GM12865 (cell line): ENCODE measurements around the gene KRT80.
A peak's percentile ranks its signal among the peaks of the same experiment; 100 is the strongest.

Source experiments
- DNase-seq: peaks from one replicate; pipeline ENCODE4 v3.0.0; 2010; ENCODE audit warnings: low read depth
- H3K4me3 ChIP-seq: 2 replicates; pipeline ENCODE4 v1.5.1; 2011; ENCODE audit warnings: mild to moderate bottlenecking, low read depth, low read length, control low read depth
- TF ChIP-seq, protein P1 (sequence below): IDR thresholded peaks from 2 replicates; pipeline ENCODE4 v1.5.1; 2011; ENCODE audit warnings: low read length, control low read depth, low read depth, inconsistent platforms; ENCODE audit not compliant: insufficient read depth; ENCODE audit errors: missing control alignments

Gene KRT80

DNA sequence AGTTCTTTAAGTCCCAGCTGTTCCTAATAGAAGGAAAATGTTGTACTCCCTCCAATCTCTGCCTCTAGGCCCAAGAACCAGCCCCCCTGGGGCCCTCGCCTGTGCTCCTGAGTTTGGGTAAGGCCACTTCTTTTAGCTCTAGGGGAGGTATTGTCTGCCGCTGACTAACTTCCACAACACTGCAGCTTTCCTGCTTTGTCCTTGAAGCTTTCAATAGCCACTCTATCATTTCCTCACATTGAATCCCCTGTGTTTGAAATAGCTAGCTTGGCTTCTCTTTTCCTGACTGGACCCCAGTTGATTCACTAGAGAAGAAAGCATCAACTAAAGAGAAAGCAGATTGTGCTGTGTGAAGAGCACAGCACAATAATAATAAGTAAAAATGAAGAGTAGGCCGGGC, 28.8 kb downstream of the KRT80 start:
- no peak for DNase-seq
- H3K4me3 ChIP-seq: no peak overlapping the region
- TF ChIP-seq, protein P1, sequence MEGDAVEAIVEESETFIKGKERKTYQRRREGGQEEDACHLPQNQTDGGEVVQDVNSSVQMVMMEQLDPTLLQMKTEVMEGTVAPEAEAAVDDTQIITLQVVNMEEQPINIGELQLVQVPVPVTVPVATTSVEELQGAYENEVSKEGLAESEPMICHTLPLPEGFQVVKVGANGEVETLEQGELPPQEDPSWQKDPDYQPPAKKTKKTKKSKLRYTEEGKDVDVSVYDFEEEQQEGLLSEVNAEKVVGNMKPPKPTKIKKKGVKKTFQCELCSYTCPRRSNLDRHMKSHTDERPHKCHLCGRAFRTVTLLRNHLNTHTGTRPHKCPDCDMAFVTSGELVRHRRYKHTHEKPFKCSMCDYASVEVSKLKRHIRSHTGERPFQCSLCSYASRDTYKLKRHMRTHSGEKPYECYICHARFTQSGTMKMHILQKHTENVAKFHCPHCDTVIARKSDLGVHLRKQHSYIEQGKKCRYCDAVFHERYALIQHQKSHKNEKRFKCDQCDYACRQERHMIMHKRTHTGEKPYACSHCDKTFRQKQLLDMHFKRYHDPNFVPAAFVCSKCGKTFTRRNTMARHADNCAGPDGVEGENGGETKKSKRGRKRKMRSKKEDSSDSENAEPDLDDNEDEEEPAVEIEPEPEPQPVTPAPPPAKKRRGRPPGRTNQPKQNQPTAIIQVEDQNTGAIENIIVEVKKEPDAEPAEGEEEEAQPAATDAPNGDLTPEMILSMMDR: no peak

DNA sequence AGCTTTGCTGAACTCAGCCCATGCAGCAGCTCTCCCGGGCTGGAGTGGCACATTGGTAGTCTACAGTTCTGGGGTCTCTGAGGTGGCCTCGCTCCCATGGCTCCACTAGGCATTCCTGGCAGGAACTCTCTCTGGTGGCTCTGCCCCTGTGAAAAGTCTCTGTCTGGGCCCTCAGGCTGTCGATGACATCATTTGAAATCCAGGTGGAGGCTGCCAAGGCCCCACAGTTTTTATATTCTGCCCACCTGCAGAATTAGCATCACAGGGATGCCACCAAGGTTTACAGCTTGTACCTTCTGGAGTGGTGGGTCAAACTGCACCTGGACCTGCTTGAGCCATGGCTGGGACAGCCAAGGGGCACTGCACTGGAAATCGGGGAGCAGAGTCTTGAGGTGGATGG, 31.6 kb downstream of the KRT80 start:
- no peak for DNase-seq
- TF ChIP-seq, protein P1: no peak
- H3K4me3 ChIP-seq: no peak overlapping the region

DNA sequence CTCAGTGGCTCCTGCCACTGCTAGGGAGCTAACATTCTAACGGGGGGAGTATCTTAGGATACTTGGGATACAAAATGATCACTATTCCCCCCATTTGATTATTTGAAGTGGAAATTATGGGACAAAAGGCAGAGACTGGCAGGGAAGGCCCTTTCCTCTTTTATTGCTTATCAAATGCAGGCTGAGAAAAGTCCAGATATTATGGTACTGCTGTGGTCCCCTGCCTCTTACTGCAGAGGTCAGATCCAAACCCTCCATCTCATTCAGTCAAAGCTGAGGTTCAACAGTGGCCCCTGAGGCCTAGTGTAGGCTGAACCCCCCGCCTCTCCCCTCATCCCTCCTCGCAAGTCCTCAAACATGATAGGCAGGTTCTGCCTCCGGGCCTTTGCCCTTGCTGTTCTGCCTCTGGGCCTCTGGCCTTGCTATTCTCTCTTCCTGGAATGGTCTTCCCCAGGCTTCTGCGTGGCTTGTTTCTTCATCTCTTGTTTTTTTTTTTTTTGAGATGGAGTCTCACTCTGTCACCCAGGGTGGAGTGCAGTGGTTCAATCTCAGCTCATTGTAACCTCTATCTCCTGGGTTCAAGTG, 34.2 kb downstream of the KRT80 start:
- H3K4me3 ChIP-seq: no peak overlapping the region
- TF ChIP-seq, protein P1: no peak

DNA sequence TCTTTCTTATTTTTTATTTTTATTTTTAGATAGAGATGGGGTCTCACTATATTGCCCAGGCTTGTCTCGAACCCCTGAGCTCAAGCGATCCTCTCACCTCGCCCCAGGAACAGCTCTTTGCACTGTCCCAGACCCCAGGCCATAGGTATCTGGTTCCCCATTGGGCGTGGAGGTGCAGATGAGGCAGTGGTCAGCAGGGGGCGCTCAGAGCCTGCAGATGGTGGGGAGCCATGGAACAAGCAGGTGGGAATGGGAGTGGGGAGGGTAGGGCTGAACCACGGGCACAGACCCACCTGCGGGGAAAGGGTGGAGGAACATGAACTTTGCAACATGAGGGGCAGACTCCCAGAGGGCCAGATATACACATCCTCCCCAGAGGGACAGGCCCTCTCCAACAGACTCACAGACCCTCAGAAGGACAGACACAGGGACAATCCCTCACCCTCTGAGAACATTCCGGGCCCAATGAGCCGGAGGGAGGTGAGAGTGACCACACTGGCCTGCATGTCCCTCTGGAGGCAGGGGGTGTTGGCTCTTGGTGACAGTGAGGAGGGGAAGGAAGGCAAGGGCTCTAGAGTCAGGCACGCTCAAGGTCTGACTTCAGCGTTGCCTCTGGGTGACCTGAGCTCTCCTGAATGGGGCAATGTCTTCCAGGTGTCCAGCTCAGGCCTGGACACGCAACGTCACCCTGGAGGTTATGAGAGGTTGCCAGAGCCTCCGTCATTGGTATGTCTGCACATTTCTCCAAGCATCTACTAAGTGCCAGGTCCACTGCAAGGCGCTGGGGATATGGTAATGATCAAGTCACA, 34.9 kb downstream of the KRT80 start:
- TF ChIP-seq, protein P1: peak; percentile 96
- peak; percentile 63 for DNase-seq
- H3K4me3 ChIP-seq: no peak overlapping the region

More for the DNA sequence above, 34.2 kb downstream of the KRT80 start:
- no peak for DNase-seq

DNA sequence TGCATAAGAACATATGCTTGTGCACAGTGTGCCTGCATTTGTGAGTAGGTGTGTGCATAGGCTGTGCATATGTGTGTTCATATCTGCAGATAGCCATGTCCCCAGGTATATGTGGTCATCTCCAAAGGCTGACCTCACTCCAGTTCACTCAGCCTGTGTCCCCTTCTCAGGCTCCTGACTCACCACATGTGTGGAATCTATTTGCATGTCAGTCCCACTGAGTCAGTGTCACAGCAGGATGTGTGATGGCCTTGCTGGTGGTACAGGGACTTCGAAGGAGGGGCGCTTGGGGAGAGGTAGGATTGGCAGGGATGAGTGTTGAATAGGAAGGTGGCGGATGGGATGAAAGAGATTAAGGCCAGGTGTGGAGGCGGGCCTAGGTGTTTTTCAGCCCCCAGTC, 35.5 kb downstream of the KRT80 start:
- H3K4me3 ChIP-seq: no peak overlapping the region
- DNase-seq: no peak

DNA sequence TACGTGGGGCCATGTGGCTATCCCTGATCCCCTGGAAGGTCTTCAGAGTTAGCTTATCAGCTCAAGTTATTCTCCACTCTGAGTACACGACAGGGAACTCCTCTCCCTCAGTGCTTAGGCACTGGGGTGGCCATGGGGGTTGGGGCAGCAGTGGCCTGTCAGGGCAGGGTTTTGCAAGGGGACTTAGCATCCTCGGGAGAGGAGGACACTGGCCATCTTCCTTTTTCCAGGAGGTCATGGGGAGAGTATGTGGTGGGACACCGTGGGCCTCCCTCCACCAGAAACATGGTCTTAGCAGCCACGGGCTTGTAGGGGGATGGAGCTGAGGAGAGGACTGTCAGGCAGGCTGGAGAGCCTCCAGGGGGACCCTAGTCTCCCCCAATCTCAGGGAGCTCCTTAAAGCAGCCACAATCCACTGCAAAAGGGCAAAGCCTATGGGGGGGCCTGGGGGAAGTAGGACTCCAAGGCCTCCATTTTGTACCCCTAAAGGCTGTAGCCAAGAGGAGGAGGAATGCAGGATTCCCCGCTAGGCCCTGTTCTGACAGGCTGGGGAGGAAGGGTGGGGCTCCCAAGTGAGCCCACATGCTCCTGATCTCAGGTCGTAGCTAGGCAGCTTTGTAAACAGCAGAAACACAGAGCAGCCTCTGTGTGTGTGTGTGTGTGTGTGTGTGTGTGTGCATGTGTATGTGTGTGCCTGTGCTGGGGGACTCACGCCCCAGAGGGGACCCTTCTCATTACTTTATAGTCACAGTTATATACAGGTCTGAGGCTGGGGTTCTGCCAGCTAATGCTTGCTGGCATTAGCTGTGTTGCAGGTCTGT, 36.6 kb downstream of the KRT80 start:
- DNase-seq: peak; percentile 23
- H3K4me3 ChIP-seq: no peak overlapping the region
- TF ChIP-seq, protein P1: no peak

More for the DNA sequence above, 35.5 kb downstream of the KRT80 start:
- TF ChIP-seq, protein P1: no peak
